HTR-8/SVneo (cell line): ENCODE data around the gene CCDC150.
"Not testable (repeated sequence)": the region's sequence is repeated elsewhere in the genome, so short reads cannot be mapped to it uniquely, and the experiment has no call there.

Experiments
- DNase-seq: peaks from one replicate; pipeline ENCODE4 v3.0.0; 2011; ENCODE audit warnings: low spot score, mixed read lengths; ENCODE audit not compliant: insufficient read length
- FAIRE-seq: peaks from 2 replicates; lab custom pipeline; 2011; peaks lifted over from hg19 to GRCh38; lab: Jason Lieb, UNC

Gene CCDC150

GRCh38 chr2:196703695-196704094 is 64.2 kb downstream of the CCDC150 start:
- peak; percentile 32 for DNase-seq

GRCh38 chr2:196710056-196710455 is 70.5 kb downstream of the CCDC150 start:
- not testable (repeated sequence) for DNase-seq, FAIRE-seq

More at GRCh38 chr2:196703695-196704094, 64.2 kb downstream of the CCDC150 start:
- FAIRE-seq: no peak

GRCh38 chr2:196711625-196712024 is 72.1 kb downstream of the CCDC150 start:
- FAIRE-seq (no peak), DNase-seq (no peak)

GRCh38 chr2:196712867-196713266 is 73.4 kb downstream of the CCDC150 start:
- DNase-seq (no peak), FAIRE-seq (no peak)

- DNase-seq: no peak
- no peak for FAIRE-seq
These were observed 79.0 kb downstream of the CCDC150 start for GRCh38 chr2:196718419-196719109.

GRCh38 chr2:196719110-196719872 is 79.8 kb downstream of the CCDC150 start:
- FAIRE-seq: no peak
- peak; percentile 8 for DNase-seq

- FAIRE-seq (no peak), DNase-seq (no peak)
These were observed 84.1 kb downstream of the CCDC150 start for GRCh38 chr2:196723571-196723970.

- DNase-seq: no peak
- no peak for FAIRE-seq
These were observed 85.7 kb downstream of the CCDC150 start for GRCh38 chr2:196725218-196725617.

- DNase-seq (no peak), FAIRE-seq (no peak)
These were observed 86.4 kb downstream of the CCDC150 start for GRCh38 chr2:196725882-196726281.

GRCh38 chr2:196729418-196729817 is 89.9 kb downstream of the CCDC150 start:
- no peak for DNase-seq
- no peak for FAIRE-seq

- not testable (repeated sequence) for DNase-seq, FAIRE-seq
These were observed 97.1 kb downstream of the CCDC150 start for GRCh38 chr2:196736646-196737045.

- FAIRE-seq (no peak), DNase-seq (no peak)
These were observed 97.5 kb downstream of the CCDC150 start for GRCh38 chr2:196737046-196737445.

- FAIRE-seq: no peak
- DNase-seq: no peak
These were observed 99.5 kb downstream of the CCDC150 start for GRCh38 chr2:196739031-196739430.

- DNase-seq (no peak), FAIRE-seq (no peak)
These were observed 102.7 kb downstream of the CCDC150 start for GRCh38 chr2:196742216-196742615.

- DNase-seq (no peak), FAIRE-seq (no peak)
These were observed 103.2 kb downstream of the CCDC150 start for GRCh38 chr2:196742685-196743084.

- DNase-seq: no peak
- FAIRE-seq: no peak
These were observed 103.7 kb downstream of the CCDC150 start for GRCh38 chr2:196743165-196743564.

GRCh38 chr2:196745711-196746110 is 106.2 kb downstream of the CCDC150 start:
- FAIRE-seq: peak; percentile 57
- no peak for DNase-seq

GRCh38 chr2:196747400-196747799 is 107.9 kb downstream of the CCDC150 start:
- DNase-seq (no peak), FAIRE-seq (no peak)

GRCh38 chr2:196748123-196748522 is 108.6 kb downstream of the CCDC150 start:
- DNase-seq: no peak
- no peak for FAIRE-seq

- DNase-seq (no peak), FAIRE-seq (no peak)
These were observed 110.9 kb downstream of the CCDC150 start for GRCh38 chr2:196750291-196750923.
